Mesenchymal stem cell (in vitro differentiated cells and primary cell): ENCODE measurements around the gene QTRT2.

Source experiments
- DNase-seq: peaks from one replicate; pipeline ENCODE4 v3.0.0-alpha.2; 2013
- H2AFZ ChIP-seq: one replicate; pipeline ENCODE4 v1.6.1; 2013; ENCODE audit warnings: low read depth, mild to moderate bottlenecking, control low read depth, inconsistent platforms, low read length, moderate library complexity
- H2AK5ac ChIP-seq: 2 replicates; pipeline ENCODE4 v1.6.1; 2013; ENCODE audit warnings: low read length, moderate library complexity, mild to moderate bottlenecking, inconsistent platforms; ENCODE audit not compliant: severe bottlenecking
- H2BK120ac ChIP-seq: one replicate; pipeline ENCODE4 v1.6.1; 2013; ENCODE audit warnings: low read depth, mild to moderate bottlenecking, inconsistent platforms, low read length, moderate library complexity
- H2BK12ac ChIP-seq, 2 experiments: one replicate each; pipeline ENCODE4 v1.6.1; 2013; ENCODE audit warnings: inconsistent platforms in 2 of 2, low read length in 2 of 2, mild to moderate bottlenecking in 2 of 2, moderate library complexity in 2 of 2, control low read depth in 1 of 2
- H2BK15ac ChIP-seq: one replicate; pipeline ENCODE4 v1.6.1; 2013; ENCODE audit warnings: mild to moderate bottlenecking, low read depth, inconsistent platforms; ENCODE audit not compliant: poor library complexity, severe bottlenecking
- H2BK5ac ChIP-seq: 2 replicates; pipeline ENCODE4 v1.6.1; 2013; ENCODE audit warnings: low read depth, mild to moderate bottlenecking, low read length, control low read depth, inconsistent platforms; ENCODE audit not compliant: poor library complexity, severe bottlenecking
- H3K14ac ChIP-seq, 2 experiments: one replicate each; pipeline ENCODE4 v1.6.1; 2013; ENCODE audit warnings: inconsistent platforms in 2 of 2, low read length in 2 of 2, control low read depth in 1 of 2, mild to moderate bottlenecking in 1 of 2, moderate library complexity in 1 of 2
- H3K18ac ChIP-seq, 2 experiments: one replicate each; pipeline ENCODE4 v1.6.1; 2013; ENCODE audit warnings: inconsistent platforms in 2 of 2, low read length in 2 of 2, control low read depth in 1 of 2, low read depth in 1 of 2, mild to moderate bottlenecking in 1 of 2
- H3K23ac ChIP-seq, 2 experiments: one replicate each; pipeline ENCODE4 v1.6.1; 2013; ENCODE audit warnings: inconsistent platforms in 2 of 2, low read length in 2 of 2, mild to moderate bottlenecking in 2 of 2, moderate library complexity in 2 of 2, control low read depth in 1 of 2
- H3K27ac ChIP-seq: 2 replicates; pipeline ENCODE4 v1.5.1; 2013; ENCODE audit warnings: mild to moderate bottlenecking, moderate library complexity, low read length, control low read depth, inconsistent platforms; ENCODE audit not compliant: poor library complexity, severe bottlenecking
- H3K27me3 ChIP-seq, 2 experiments: 2 replicates each; pipeline versions ENCODE4 v1.6.1 to v1.7.0; 2013; ENCODE audit warnings: low read length in 2 of 2, mild to moderate bottlenecking in 2 of 2, moderate library complexity in 2 of 2, control low read depth in 1 of 2, inconsistent platforms in 1 of 2; ENCODE audit not compliant: control insufficient read depth in 1 of 2, insufficient read depth in 1 of 2
- H3K36me3 ChIP-seq, 2 experiments: 2 replicates each; pipeline versions ENCODE4 v1.6.1 to v1.7.0; 2013; ENCODE audit warnings: low read length in 2 of 2, control low read depth in 1 of 2, inconsistent platforms in 1 of 2, low read depth in 1 of 2, mild to moderate bottlenecking in 1 of 2; ENCODE audit not compliant: insufficient read depth in 2 of 2, control insufficient read depth in 1 of 2
- H3K4ac ChIP-seq, 2 experiments: one replicate each; pipeline ENCODE4 v1.6.1; 2013; ENCODE audit warnings: inconsistent platforms in 2 of 2, low read length in 2 of 2, mild to moderate bottlenecking in 2 of 2, moderate library complexity in 2 of 2, control low read depth in 1 of 2, low read depth in 1 of 2
- H3K4me1 ChIP-seq: 2 replicates; pipeline ENCODE4 v1.6.1; 2013; ENCODE audit warnings: low read depth, low read length, control low read depth; ENCODE audit not compliant: control insufficient read depth, insufficient read depth
- H3K4me2 ChIP-seq: 2 replicates; pipeline ENCODE4 v1.6.1; 2013; ENCODE audit warnings: low read length, mild to moderate bottlenecking, inconsistent platforms; ENCODE audit not compliant: poor library complexity, severe bottlenecking
- H3K4me3 ChIP-seq, 2 experiments: 2 replicates each; pipeline versions ENCODE4 v1.5.1 to v1.7.0; 2013; ENCODE audit warnings: low read length in 2 of 2, mild to moderate bottlenecking in 2 of 2, control low read depth in 1 of 2, low read depth in 1 of 2; ENCODE audit not compliant: insufficient read depth in 1 of 2
- H3K79me1 ChIP-seq: replicated peaks from 2 replicates; pipeline ENCODE4 v1.6.1; 2013; ENCODE audit warnings: mild to moderate bottlenecking, control low read depth, low read length, inconsistent platforms; ENCODE audit not compliant: poor library complexity, severe bottlenecking
- H3K9ac ChIP-seq: 2 replicates; pipeline ENCODE4 v1.7.0; 2013; ENCODE audit warnings: mild to moderate bottlenecking, low read length, moderate library complexity
- H3K9me3 ChIP-seq: 2 replicates; pipeline ENCODE4 v1.7.0; 2013; ENCODE audit warnings: mild to moderate bottlenecking, low read length; ENCODE audit not compliant: control insufficient read depth
- H4K8ac ChIP-seq: one replicate; pipeline ENCODE4 v1.6.1; 2013; ENCODE audit warnings: inconsistent platforms, mild to moderate bottlenecking, low read length, moderate library complexity
- H4K91ac ChIP-seq: one replicate; pipeline ENCODE4 v1.6.1; 2013; ENCODE audit warnings: mild to moderate bottlenecking, low read length, inconsistent platforms
- WGBS: methylation state at CpG from one replicate; pipeline ENCODE4 v1.1.7; 2013; ENCODE audit warnings: mixed read lengths; 5-methylcytosine and 5-hydroxymethylcytosine counted together

The QTRT2 gene

GRCh38 chr3:114081037-114081436 is 24.5 kb downstream of the QTRT2 start:
- Histone ChIP-seq H3K27ac (no peak overlapping the region), H3K9ac (no peak overlapping the region), H2BK5ac (no peak overlapping the region), H3K23ac (no peak overlapping the region), H3K18ac (no peak overlapping the region), H2BK15ac (no peak overlapping the region), H3K4me3 (no peak overlapping the region), H3K27me3 (no peaks in the 10 kb centered on the region), H3K36me3 (peaks cover 13 to 85% of the 10 kb centered on the region in 2 experiments), H3K4me2 (no peak overlapping the region), H2BK120ac (no peak overlapping the region), H2BK12ac (no peak overlapping the region), H3K4ac (no peak overlapping the region), H4K91ac (no peak overlapping the region), H3K79me1 (peaks cover 6% of the 10 kb centered on the region), H2AFZ (no peak overlapping the region), H3K9me3 (no peaks in the 10 kb centered on the region), H2AK5ac (no peak overlapping the region), H3K14ac (no peak overlapping the region), H3K4me1 (no peaks in the 10 kb centered on the region), H4K8ac (no peak overlapping the region)
- no peak for DNase-seq

DNA sequence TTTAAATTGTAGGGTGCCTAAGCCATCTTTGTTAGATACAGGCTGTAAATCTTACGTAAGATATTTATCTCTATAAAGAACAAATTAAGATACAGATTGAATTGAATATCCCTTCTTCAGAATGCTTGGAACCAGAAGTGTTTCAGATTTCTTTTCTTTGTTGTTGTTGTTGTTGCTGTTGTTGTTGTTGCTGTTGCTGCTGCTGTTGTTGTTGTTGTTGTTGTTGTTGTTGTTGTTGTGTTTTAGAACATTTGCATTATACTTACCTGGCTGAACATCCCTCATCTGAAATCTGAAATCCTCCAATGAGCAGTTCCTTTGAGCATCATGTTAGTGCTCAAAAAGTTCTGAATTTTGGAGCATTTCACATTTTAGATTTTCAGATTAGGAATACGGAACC is 26.6 kb downstream of the QTRT2 start:
- Histone ChIP-seq H3K79me1 (peaks cover 4% of the 10 kb centered on the region), H2BK15ac (no peak overlapping the region), H2BK5ac (no peak overlapping the region), H2AK5ac (no peak overlapping the region), H3K23ac (no peak overlapping the region), H3K4me3 (no peak overlapping the region), H3K14ac (no peak overlapping the region), H4K8ac (no peak overlapping the region), H3K18ac (no peak overlapping the region), H2AFZ (no peak overlapping the region), H3K36me3 (peaks cover 12 to 85% of the 10 kb centered on the region in 2 experiments), H3K4me2 (no peak overlapping the region), H2BK120ac (no peak overlapping the region), H2BK12ac (no peak overlapping the region), H3K9ac (no peak overlapping the region), H3K4me1 (no peaks in the 10 kb centered on the region), H3K27ac (no peak overlapping the region), H3K27me3 (no peaks in the 10 kb centered on the region), H4K91ac (no peak overlapping the region), H3K4ac (no peak overlapping the region), H3K9me3 (no peaks in the 10 kb centered on the region)
- WGBS: 94% methylated on average over 1 of the region's 2 CpGs
- no peak for DNase-seq

DNA sequence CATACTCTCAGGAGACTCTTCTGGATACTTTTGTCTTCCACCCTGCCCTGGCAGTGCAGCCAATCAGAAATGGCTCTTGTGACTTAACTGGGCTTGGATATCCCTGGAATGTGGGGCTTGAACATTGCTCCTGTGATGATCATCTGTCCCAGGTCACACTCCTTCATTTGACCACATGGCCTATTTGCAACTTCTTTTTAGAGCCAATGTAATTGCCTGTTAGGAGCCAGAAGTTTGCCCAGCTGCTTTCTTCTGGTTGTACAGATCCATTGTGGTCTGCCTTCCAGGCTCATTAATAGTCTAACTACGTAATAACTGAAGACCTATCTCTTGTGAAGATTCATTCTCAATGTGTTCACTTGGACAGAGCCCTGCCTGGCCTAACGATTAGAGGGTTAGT is 29.8 kb downstream of the QTRT2 start:
- Histone ChIP-seq H2BK15ac (no peak overlapping the region), H2BK12ac (no peak overlapping the region), H3K18ac (no peak overlapping the region), H3K27ac (no peak overlapping the region), H2AFZ (no peak overlapping the region), H4K91ac (no peak overlapping the region), H3K4me3 (no peak overlapping the region), H3K4me2 (no peak overlapping the region), H3K9ac (no peak overlapping the region), H3K14ac (no peak overlapping the region), H2AK5ac (no peak overlapping the region), H3K23ac (no peak overlapping the region), H2BK120ac (no peak overlapping the region), H3K27me3 (no peaks in the 10 kb centered on the region), H3K79me1 (peaks cover 4% of the 10 kb centered on the region), H3K4ac (no peak overlapping the region), H3K4me1 (peaks cover 6% of the 10 kb centered on the region), H2BK5ac (no peak overlapping the region), H3K36me3 (peaks cover 13 to 55% of the 10 kb centered on the region in 2 experiments), H3K9me3 (no peaks in the 10 kb centered on the region), H4K8ac (no peak overlapping the region)
- WGBS: 100% methylated on average over 2 of the region's 2 CpGs
- no peak for DNase-seq

GRCh38 chr3:114089675-114090074 is 33.1 kb downstream of the QTRT2 start:
- no peak overlapping the region for H2AFZ ChIP-seq

More at GRCh38 chr3:114089675-114090074, 33.1 kb downstream of the QTRT2 start:
- no peak overlapping the region for H2AK5ac ChIP-seq
- no peak overlapping the region for H2BK12ac ChIP-seq
- H2BK5ac ChIP-seq: no peak overlapping the region
- H3K4me1 ChIP-seq: peaks cover 8% of the 10 kb centered on the region
- H2BK15ac ChIP-seq: no peak overlapping the region
- no peak overlapping the region for H3K14ac ChIP-seq
- H3K18ac ChIP-seq: no peak overlapping the region
- peaks cover 2% of the 10 kb centered on the region for H3K79me1 ChIP-seq
- DNase-seq: no peak
- no peak overlapping the region for H3K4ac ChIP-seq
- no peak overlapping the region for H3K23ac ChIP-seq
- no peak overlapping the region for H3K9ac ChIP-seq
- no peaks in the 10 kb centered on the region for H3K27me3 ChIP-seq
- no peak overlapping the region for H2BK120ac ChIP-seq
- no peak overlapping the region for H4K91ac ChIP-seq
- peak overlapping the region; percentile 5 for H3K4me2 ChIP-seq
- H3K36me3 ChIP-seq: peaks cover 10 to 28% of the 10 kb centered on the region in 2 experiments
- no peak overlapping the region for H3K4me3 ChIP-seq
- H3K9me3 ChIP-seq: no peaks in the 10 kb centered on the region
- H4K8ac ChIP-seq: no peak overlapping the region
- no peak overlapping the region for H3K27ac ChIP-seq
